NCI-H2196 treated with DMSO at 0.1 percent for 48 hours (cell line): ENCODE measurements around the gene FLT1.

Experiments
- DNase-seq: peaks from one replicate; lab custom pipeline; 2025; ENCODE audit not compliant: unreplicated experiment; lab: John Stamatoyannopoulos, UW

Gene FLT1

GRCh38 chr13:28349907-28350654, 144.8 kb downstream of the FLT1 start:
- no peak for DNase-seq

- DNase-seq: no peak
Observed at GRCh38 chr13:28349371-28349770, 145.6 kb downstream of the FLT1 start.

- no peak for DNase-seq
Observed at GRCh38 chr13:28347456-28348371, 147.2 kb downstream of the FLT1 start.

GRCh38 chr13:28346154-28346553, 148.8 kb downstream of the FLT1 start:
- no peak for DNase-seq

GRCh38 chr13:28344163-28344562, 150.8 kb downstream of the FLT1 start:
- DNase-seq: no peak

DNA sequence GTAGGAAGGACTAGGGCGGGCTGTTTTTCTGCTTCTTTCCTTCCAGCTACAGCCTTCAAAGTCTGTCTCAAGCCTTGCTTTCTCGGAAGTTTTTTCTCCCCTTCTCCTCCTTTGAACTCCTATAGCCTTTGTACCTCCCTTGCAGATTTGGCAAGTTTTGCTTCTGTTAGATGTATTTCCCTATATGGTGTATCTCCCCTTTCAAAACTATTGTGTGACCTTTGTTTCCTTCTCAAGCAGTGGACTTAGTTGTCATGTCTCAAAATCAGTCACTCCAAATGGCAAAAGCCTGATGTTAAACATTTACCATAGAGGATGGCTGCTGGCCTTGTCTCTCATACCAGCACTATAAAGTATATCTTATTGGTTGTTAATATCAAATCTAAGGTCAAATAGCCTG, 152.7 kb downstream of the FLT1 start:
- no peak for DNase-seq

DNA sequence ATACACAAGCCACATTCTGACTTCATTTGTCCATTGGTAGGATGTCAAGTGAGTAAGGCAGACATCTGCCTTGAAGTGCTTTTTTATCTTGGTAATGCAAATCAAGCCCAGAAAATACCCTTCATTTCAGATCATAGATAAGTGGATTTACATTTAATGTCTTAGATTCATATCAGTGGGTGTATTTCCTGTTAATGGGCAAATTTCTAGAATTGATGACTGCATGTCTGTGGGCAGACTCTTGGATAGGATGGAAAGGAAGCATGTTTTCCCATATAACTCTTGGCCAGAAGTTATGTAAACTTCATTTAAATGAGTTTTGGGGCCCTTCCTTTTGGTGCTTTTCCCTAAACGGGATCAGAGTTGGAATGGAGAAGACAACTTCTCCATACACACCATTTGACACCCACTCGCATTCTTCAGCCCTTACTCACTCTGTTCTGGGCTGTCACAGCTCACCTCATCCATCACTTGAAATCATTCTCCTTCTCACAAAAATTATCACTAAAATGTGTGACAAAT, 154.6 kb downstream of the FLT1 start:
- DNase-seq: no peak

DNA sequence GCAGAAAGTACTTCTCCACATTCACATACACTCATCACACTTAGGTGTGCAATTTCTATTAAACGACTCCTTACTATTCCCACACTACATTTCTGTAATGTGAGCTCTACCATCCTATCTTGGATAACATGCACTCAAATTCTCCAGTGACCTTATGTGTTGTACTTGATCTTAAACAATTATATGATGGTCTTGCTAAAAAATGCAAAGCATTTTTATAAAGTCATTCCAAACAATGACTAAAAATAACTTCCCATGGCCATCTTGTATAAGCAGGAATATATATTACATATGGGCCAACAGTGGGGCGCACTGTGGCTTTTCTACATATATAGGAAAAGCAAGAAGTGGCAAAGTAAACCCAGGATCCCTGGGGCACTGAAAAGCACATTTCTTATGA, 155.5 kb downstream of the FLT1 start:
- DNase-seq: no peak

DNA sequence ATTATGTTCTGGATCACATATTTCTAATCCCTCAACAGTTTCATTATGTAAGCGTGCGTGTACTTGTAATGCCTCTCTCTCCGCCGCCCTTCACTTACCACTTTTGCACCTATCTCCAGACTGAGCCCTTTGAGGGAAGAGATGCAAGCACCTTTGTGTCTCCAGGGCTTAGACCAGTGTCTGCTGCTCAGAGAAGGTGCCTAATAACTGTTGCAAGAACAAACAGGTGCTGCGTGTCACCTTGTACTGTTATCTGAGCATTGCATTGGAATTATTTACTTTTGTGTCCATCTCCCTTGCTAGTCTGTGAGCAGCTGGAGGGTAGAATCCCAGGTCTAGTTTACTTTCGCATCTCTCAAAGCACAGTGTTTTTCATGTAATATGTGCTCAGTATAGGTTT, 156.2 kb downstream of the FLT1 start:
- DNase-seq: no peak

GRCh38 chr13:28338006-28338574, 156.8 kb downstream of the FLT1 start:
- DNase-seq: no peak

- no peak for DNase-seq
Observed at GRCh38 chr13:28337166-28338005, 157.5 kb downstream of the FLT1 start.

- DNase-seq: no peak
Observed at GRCh38 chr13:28336193-28336657, 158.7 kb downstream of the FLT1 start.

DNA sequence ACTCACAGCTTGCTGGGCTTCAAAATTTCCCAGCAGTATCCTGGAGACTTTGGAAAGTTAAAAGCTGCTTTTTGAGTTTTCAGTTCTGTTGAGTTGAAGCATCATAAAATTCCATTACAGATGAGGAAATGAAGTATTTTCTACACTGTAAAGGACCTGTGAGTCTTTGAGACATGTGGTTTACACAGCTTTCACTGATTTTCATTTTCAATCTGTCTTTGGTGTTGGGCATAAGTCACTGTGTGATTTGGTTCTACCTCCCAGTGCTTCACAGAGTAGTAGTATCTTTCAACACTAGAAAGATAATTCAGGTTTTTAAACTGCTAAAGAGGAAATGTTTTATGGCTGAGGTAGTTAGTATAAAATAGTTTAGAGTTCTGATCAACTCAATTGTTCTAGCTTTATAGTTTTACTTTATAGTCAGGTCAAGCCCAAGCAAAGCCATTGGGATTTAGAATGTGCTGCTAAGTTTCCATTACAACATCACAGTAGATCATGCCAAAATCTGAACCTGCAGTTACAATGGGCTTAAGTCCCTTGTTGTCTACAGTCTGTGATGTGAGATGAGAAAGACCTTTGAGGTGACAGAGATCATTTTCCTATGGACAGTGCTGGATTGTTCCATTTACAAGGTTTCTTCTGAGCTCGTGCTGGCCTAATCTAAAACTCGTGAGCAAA, 161.6 kb downstream of the FLT1 start:
- DNase-seq: no peak

DNA sequence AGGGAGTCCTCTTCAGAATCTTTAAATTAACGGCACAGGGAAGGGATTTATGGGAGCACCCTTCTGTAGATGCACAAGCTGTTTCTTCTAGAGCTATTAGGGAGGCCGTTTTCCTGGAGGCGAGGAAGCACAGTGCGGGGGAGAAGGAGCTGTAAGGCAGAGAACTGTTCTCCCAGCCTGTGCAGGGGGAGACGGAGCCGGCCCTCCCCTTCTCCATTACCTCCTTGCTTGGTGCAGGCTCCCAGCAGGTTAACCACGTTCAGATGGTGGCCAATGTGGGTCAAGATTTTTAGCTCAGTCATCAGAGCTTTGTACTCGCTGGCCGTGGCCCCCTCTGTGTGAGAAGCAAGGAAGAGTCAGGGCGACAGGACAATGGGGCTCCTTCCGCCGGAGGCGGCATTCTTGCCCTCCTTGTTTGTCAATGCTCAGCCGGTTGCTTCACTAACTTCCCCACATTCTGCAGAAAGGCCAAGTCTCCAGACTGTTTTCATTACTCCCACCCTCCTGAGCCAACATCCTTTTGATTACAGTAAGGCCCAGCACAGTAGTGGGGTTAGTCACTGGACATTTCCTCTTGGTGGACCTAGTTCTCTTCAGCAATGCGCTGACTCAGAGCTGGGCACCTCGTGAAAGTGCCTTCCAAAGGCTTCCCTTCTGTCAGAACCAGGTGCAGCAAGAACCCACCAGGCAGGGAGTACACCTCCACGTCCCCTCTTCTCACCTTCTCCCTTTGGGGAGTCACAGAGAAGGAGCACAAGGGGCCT, 165.4 kb downstream of the FLT1 start:
- DNase-seq: no peak

- no peak for DNase-seq
Observed at GRCh38 chr13:28328271-28328607, 166.7 kb downstream of the FLT1 start.

- DNase-seq: no peak
Observed at GRCh38 chr13:28327373-28328270, 167.3 kb downstream of the FLT1 start.

- DNase-seq: no peak
Observed at GRCh38 chr13:28326056-28326455, 168.9 kb downstream of the FLT1 start.

- DNase-seq: no peak
Observed at GRCh38 chr13:28325022-28325421, 169.9 kb downstream of the FLT1 start.
